ENCODE measurements around the gene INHBC.

The INHBC gene

GRCh38 chr12:57469296-57470164 is 34.9 kb downstream of the INHBC start:
- no peak for DNase-seq

GRCh38 chr12:57470286-57470969 is 35.8 kb downstream of the INHBC start:
- no peak for DNase-seq

GRCh38 chr12:57470970-57471656 is 36.5 kb downstream of the INHBC start:
- DNase-seq: no peak

- DNase-seq: no peak
Measured at GRCh38 chr12:57471661-57472060, 37.1 kb downstream of the INHBC start.

GRCh38 chr12:57472391-57472790 is 37.8 kb downstream of the INHBC start:
- DNase-seq: no peak

GRCh38 chr12:57473392-57473791 is 38.8 kb downstream of the INHBC start:
- no peak for DNase-seq

GRCh38 chr12:57473886-57474285 is 39.3 kb downstream of the INHBC start:
- DNase-seq: no peak

- no peak for DNase-seq
Measured at GRCh38 chr12:57474430-57474829, 39.8 kb downstream of the INHBC start.

GRCh38 chr12:57474862-57475261 is 40.3 kb downstream of the INHBC start:
- no peak for DNase-seq

GRCh38 chr12:57475271-57476161 is 40.9 kb downstream of the INHBC start:
- no peak for DNase-seq

- DNase-seq: no peak
Measured at GRCh38 chr12:57476162-57476992, 41.8 kb downstream of the INHBC start.

- DNase-seq: no peak
Measured at GRCh38 chr12:57476993-57477709, 42.6 kb downstream of the INHBC start.

- DNase-seq: no peak
Measured at GRCh38 chr12:57477710-57478681, 43.4 kb downstream of the INHBC start.

- DNase-seq: no peak
Measured at GRCh38 chr12:57479043-57479375, 44.4 kb downstream of the INHBC start.

- no peak for DNase-seq
Measured at GRCh38 chr12:57479376-57480115, 45.0 kb downstream of the INHBC start, which contains the start of gene ARHGAP9. TSS of gene ARHGAP9 (minus strand) at chr12:57479866. CDS start at chr12:57479406, 460 bp downstream.

- no peak for DNase-seq
Measured at GRCh38 chr12:57481671-57482070, 47.1 kb downstream of the INHBC start.

- DNase-seq: no peak
Measured at GRCh38 chr12:57483466-57483865, 48.9 kb downstream of the INHBC start.

- no peak for DNase-seq
Measured at GRCh38 chr12:57485695-57486094, 51.1 kb downstream of the INHBC start.

GRCh38 chr12:57487055-57487596 is 52.5 kb downstream of the INHBC start:
- no peak for DNase-seq

All from 8988T (cell line).